ENCODE results near the gene SERINC1.

GRCh38 chr6:122428781-122429180, 42.8 kb downstream of the SERINC1 start:
- TF ChIP-seq CTCF (IDR thresholded peaks at IDR 0.05) (no peak), POLR2A (IDR thresholded peaks at IDR 0.05) (no peak)

Measured in adrenal gland (tissue), 5 donors.